KBM-7 (cell line): ENCODE measurements around the gene FAM193A.
"Not testable (repeated sequence)": the region's sequence is repeated elsewhere in the genome, so short reads cannot be mapped to it uniquely, and the experiment has no call there.

Experiments
- DNase-seq: peaks from one replicate; pipeline ENCODE4 v3.0.0-alpha.2; 2015
- in situ Hi-C: fragments of 300-500 bp; cut with MboI; formaldehyde crosslinking; loops from 2 replicates; pipeline ENCODE4 v1.14.3; 2020; ENCODE audit warnings: low sequenced_read_pairs, low pct_unique_long_range_greater_than_20kb, mixed read lengths

The FAM193A gene

DNA sequence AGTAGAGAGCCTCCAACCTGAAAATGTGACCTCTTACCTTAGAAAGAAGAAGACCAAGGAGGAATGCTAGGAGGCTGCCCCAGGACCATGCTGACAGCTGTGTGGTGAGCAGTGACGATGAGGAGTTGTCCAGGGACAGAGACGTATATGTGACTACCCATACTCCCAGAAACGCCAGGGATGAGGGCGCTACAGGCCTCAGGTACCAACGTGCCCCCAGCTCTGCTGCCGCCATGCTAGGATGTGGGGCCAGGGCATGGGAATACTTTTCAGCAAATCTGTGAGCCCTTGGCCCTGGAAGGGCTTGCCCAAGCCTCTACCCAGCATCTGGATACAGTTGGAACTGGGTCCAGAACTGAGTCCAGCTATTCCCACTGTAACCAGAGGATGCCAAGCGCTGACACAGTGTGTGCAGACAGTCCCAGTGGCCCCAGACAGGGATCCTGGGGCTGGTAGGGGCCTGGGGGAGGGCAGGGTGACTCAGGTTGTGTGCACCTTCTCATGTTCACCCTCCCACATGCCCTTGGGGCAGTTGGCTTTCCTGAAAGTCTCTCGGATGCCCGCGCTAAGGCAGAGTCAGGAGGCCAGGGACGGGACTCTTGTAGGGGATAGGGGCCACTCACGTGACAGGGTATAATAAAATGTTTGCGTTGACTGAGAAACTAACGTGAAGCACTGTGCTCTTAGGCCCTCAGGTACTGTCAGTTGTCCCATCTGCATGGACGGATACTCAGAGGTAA lies 23.9 kb upstream of the FAM193A start:
- DNase-seq, result no peak
- in situ Hi-C loops, result no loop called here

DNA sequence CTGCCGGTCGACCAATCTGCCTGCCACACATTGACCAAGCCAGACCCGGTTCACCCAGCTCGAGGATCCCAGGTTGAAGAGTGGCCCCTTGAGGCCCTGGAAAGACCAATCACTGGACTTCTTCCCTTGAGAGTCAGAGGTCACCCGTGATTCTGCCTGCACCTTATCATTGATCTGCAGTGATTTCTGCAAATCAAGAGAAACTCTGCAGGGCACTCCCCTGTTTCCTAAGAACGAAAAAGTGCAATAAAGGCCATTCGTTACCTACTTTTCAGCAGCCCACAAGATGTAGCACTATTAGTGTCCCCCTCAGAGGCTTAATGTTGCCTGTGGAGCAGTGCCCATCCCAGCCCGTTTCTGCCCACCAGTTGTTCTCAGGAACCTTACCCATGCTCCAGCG lies 22.3 kb upstream of the FAM193A start:
- in situ Hi-C loops, DNase-seq: not testable (repeated sequence)

DNA sequence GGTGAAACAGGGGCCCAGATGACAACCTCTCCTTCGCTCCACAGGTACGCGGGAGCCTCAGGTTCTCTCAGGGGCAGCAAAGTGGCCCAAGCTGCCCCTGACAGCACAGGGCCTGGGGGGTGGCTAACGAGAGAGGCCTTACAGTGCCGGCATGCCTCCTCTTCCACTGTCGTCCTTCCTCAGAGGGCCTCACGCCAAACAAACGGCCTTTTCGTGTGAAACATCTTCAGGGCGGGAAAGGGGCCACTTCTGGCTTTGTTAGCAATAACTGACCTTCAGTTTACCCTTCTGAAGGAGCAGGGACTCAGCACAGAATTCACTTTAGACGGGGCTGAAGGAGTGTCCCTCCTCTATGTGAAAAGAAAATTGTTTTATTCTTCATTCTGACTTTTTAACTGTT lies 21.5 kb upstream of the FAM193A start:
- DNase-seq, in situ Hi-C loops: not testable (repeated sequence)

DNA sequence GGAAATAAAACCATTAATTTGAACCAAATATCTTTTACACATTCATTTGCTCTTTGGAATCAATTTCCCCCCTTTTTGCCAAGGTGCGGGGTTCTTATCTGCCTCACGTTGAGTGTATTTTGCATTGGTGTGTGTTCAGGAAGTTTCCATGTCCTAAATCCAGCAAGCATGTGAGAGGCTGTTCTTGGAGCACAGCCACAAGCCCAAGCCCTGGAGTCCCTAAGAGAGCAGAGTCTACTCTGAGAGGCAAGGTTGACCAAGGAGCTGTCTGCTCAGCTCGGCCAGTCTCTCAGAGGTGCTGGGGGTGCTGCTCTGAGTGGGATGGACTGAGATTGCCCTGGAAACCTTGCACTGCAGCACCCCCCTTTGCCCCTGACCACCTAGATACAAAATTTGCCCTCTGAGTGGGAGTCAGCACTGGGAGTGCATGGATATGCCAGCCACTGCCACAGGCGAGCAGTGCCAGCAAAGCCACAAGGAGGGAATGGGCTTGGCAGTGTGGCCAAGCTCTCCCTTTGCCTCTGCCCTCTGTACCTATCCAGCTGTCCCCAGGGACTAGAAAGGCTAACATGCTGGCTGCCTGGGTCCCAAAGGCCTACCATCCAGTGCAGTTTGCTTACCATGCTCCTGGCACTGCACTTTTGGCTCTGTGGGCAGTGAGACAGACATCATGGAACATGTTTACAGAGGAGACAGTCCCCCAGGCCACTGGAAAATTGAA lies 20.5 kb upstream of the FAM193A start:
- in situ Hi-C loops, result no loop called here
- DNase-seq, result no peak

DNA sequence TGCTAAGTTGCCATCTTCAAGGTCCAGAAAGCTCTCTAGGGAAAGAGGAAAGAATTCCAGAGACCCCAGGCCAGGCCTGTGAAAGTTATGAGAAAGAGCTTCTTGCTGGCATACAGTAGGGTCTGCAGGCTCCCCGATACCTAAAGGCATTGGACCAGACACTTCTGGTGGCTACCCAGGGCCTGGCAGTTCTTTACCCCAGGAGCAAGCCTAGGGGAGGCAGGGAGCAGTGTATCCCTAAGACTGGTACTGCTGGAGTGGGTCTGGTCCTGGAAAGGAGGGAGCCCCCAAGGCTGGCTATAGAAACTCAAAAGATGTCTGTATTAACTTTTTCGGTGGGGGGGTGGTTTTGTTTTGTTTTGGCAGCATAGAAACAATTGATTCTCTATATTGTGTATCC lies 19.8 kb upstream of the FAM193A start:
- in situ Hi-C loops, result no loop called here
- DNase-seq, result no peak

DNA sequence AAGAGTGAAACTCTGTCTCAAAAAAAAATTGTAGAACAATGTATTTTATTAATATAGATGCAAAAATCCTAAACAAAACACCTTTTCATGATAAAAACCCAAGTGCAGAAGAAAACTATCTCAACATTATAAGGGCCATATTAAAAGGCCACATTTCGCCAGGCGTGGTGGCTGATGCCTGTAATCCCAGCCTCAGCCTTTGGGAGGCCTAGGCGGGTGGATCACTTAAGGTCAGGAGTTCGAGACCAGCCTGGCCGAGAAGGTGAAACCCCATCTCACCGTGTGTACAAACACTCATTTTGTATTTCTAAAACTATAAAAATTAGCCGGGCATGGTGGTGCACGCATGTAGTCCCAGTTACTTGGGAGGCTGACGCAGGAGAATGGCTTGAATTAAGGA lies 9.9 kb upstream of the FAM193A start:
- in situ Hi-C loops, result no loop called here

DNA sequence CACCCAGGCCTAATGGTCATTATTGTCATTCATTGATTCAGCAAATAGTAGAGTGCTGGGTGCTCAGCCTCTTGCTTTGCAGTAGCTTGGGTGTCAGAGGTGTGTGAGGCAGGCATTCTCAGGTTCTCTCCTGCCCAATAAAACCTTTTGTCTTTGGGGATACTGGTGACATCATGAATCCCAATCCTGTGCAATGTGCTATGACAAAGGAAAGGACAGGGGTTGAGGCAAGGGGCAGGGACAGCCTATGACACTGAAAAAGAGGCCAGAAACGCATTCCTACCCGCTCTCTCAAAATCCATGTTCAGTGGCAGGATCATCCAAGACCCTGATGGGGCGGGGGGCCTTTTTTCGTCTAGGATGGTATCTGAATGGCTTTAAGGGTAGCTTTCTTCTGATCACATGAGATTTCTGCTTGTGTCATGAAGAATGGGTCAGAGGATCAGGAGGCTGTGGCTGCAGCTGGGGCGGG lies 1.5 kb upstream of the FAM193A start:
- in situ Hi-C loops, result no loop called here
- no peak for DNase-seq

More for the DNA sequence above, 9.9 kb upstream of the FAM193A start:
- DNase-seq, result no peak

DNA sequence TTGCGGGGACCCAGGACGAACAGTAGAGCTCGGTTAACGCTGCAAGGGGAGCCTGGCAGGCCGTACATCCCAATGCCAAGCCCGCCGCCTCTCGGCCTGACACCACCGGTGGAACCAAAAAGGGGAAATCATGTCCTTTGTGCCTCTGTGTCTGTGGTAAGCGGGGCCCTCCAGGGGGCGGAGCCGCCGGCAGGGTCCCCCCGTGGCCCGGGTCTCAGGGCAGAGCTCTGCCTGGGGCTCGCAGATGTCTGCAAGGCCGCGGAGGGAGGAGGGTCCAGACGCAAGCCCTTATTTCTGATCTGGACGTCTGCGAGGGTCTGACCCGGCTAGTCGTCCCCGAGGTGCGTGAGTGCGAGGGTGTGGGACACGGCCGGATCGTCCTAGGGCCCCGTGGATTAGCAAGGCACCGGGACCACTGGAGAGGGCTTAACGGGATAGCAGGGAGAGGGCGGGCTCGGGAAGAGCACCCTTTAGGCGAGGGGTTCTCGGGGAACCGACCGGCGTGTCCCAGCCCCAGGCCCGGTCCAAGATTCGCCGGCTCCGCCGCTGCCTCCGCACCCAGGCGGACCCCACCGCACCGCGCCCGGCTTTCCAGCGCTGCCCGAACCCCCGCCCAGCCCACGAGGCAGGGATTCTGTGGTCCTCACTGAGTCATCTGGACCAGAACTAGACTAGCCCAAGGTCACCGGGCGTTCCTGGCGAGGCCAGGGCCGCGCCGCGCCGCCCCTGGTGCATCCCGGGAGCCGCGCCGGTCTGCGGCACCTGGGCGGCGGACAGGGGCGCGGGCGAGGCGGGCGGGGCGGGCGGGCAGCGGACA lies 863 bp upstream of the FAM193A start:
- peak; percentile 90 for DNase-seq
- in situ Hi-C loops, result no loop called here

DNA sequence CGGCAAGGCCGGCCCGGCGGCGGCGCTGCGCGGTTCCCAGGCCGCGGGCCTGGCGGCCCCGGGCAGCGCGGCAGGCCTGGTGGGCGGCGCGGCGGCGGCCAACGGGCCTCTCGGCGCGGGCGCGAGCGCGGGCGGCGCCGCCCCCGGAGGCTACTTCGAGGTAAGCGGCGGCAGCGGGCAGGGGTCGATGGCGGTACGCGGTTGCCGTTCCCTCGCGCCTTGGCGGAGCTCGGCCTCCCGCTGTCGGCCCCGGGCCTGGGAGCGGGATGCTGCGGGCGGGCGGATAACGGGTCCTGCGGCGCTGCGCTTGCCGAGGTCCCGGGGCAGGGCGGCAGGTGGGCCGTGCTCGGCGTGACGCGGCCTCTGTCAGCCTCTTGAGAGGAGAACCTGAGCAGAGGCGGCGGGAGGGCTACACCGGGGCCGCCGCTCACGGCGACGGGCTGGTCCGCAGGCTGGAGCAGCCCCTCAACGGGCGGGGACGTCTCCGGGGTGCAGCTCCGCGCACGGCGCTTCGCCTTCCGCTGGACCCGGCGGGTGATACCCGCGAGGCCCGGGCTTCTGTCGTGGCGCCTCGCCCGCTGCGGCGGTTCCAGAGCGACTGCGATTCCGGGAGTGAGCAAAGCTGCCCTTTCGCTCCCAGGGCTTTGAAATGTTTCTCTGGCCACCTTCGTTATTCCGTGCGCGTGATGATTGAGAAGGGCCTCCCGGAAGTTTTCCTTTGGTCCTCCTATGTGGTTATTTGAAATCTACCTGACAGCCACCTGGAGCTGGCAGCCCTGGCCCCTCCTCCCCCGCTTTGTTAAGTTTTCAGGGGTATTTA lies 774 bp downstream of the FAM193A start:
- in situ Hi-C loops, result no loop called here
- DNase-seq, result peak; percentile 55

DNA sequence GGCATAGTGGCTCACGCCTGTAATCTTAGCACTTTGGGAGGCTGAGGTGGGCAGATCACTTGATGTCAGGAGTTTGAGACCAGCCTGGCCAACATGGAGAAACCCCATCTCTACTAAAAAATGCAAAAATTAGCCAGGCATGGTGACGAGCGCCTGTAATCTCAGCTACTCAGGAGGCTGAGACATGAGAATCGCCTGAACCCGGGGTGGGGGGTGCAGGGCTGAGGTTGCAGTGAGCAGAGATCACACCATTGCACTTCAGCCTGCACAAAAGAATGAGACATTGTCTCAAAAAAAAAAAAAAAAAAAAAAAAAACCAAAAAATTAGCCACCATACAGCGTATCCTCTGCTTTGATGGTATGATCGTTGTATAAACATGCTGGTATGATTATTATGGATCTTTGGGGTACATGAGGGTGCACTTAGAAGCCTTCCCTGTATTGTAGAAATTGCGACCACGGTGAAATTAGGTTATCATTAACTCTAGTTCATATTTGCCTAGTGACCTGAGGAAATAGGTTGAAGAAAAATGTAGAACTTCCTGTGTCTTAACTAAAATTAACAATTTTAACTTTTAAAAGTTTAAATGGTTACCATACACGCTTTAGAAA lies 7.2 kb downstream of the FAM193A start:
- DNase-seq, in situ Hi-C loops: not testable (repeated sequence)

DNA sequence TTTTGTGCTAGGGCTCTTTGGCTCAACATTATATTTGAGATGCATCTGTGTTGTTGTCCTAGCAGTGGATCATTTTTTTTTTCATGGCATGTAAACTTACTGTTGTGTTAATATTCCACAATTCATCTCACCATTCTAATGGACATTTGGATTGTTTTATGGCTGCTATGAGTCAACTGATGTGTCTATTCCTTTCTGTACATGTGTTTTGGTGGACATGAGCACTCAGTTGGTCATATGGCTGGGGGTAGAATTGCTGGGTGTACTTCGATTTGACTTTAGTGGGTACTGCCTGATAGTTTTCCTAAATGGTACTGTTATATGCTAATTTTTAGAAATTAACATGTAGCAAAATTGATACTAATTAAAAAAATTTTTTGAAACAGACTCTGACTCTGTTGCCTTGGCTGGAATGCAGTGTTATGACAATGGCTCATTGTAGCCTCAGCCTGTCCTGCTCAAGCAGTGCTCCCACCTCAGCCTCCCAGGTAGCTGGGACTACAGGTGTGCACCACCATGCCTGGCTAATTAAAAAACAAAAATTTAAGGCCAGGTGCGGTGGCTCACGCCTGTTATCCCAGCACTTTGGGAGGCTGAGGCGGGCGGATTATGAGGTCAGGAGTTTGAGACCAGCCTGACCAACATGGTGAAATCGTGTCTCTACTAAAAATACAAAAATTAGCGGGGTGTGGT lies 9.0 kb downstream of the FAM193A start:
- in situ Hi-C loops, result no loop called here

DNA sequence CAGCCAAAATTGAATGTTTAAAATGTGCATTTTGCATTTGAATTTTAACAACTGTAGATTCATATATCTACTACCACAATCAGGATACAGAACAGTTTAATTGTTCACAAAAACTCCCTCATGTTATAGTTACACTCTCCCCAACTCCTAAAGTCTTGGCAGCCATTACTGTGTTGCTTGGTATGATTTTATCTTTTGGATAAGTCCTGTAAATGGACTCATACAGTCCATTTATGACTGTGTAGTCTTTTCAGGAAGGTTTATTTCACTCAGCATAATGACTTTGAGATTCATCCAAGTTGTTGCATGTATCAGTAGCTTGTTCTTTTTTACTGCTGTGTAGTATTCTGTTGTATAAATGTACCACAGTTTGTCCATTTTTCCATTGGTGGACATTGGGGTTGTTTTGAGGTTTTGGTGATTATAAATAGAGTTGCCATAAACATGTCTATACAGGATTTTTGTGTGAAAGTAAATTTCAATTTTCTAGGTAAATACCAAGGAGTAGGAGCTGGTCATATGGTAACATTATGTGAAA lies 9.9 kb downstream of the FAM193A start:
- no peak for DNase-seq

More for the DNA sequence above, 9.0 kb downstream of the FAM193A start:
- DNase-seq, result no peak

DNA sequence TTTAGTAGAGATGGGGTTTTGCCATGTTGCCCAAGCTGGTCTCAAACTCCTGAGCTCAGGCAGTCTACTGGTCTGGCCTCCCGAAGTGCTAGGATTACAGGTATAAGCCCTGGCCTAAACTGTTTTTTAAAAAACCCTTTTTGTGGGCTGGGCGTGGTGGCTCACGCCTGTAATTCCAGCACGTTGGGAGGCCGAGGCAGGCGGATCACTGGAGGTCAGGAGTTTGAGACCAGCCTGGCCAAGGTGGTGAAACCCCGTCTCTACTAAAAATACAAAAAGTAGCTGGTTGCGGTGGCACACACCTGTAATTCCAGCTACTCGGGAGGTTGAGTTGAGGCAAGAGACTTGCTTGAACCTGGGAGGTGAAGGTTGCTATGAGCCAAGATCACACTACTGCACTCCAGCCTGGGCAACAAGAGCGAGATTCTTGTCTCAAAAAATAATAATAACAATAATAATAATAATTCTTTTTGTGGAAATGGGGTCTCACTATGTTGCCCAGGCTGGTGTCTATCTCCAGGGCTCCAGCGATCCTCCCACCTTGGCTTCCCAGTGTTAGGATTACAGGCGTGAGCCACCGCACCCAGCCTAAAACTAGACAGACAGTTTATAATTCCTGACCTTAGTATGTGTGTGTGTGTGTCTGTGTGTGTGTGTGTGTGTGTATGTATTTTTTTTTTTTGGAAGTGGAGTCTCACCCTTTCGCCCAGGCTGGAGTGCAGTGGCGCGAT lies 10.7 kb downstream of the FAM193A start:
- in situ Hi-C loops, DNase-seq: not testable (repeated sequence)

More for the DNA sequence above, 9.9 kb downstream of the FAM193A start:
- in situ Hi-C loops, result no loop called here

DNA sequence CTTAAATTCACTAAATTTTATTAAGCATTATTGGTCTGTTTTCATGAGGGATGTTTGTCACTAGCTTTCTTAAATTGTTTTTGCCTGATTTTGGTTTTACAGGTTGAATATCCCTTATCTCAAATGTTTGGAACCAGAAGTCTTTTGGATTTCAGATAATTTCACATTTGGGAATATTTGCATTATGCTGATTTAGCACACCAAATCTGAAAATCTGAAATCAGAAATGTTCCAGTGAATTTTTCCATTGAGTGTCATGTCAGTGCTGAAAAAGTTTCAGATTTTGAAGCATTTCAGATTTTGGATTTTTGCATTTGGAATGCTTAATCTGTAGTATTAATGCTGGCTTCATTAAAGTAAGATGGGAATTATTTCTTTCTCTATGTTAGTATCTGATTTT lies 14.7 kb downstream of the FAM193A start:
- in situ Hi-C loops, result no loop called here
- no peak for DNase-seq

DNA sequence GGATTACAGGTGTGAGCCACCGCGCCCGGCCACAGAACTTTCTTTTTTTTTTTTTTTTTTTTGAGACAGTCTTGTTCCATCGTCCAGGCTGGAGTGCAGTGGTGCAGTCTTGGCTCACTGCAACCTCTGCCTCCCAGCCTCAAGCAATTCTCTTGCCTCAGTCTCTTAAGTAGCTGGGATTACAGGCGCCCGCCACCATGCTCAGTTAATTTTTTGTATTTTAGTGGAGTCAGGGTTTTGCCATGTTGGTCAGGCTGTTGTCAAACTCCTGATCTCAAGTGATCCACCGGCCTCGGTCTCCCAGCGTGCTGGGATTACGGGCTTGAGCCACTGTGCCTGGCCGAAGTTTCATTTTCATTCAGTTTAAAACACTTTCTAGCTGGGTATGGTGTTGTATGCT lies 16.4 kb downstream of the FAM193A start:
- in situ Hi-C loops, result no loop called here
- no peak for DNase-seq

DNA sequence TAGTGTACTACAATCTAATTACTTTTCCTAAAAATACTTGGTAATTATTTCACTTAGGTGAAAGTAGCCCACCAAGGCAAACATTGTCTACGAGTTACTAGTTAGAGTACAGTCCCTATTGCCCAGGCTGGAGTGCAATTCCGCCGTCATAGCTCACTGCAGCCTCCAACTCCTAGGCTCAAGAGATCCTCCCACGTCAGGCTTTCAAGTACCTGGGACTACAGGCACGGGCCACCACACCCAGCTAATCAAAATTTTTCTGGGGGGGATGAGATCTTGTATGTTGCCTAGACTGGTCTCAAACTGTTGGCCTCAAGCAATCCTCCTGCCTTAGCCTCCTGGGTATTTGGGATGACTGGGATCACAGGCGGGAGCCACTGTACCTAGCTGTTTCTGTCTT lies 21.9 kb downstream of the FAM193A start:
- in situ Hi-C loops, result no loop called here
- DNase-seq, result no peak

DNA sequence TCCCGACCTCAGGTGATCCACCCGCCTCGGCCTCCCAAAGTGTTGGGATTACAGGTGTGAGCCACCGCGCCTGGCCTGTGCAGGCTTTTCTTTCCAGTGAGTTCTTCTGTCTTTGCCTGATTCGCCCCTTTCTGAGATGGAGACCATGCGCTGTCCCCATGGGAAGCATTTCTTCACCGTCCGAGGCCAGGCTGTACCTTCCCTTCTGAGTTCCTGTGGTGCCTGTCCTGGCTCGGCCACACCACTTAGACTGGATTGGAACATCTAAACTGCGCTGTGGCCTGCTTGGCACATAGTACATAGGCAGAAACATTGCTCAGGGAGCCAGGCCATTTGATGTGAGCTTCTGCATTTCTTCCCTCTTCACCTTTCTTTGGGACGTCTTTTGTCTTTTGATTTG lies 23.7 kb downstream of the FAM193A start:
- in situ Hi-C loops, result no loop called here
- no peak for DNase-seq
